Measurements from ENCODE around the gene NUTM2F. TPM values are rescaled to one million over a fixed set of nuclear protein-coding genes. Genes with fewer than 3 reads are reported as not detected.

Gene NUTM2F
- total and polyA plus RNA-seq, 12 donors, result not detected

DNA sequence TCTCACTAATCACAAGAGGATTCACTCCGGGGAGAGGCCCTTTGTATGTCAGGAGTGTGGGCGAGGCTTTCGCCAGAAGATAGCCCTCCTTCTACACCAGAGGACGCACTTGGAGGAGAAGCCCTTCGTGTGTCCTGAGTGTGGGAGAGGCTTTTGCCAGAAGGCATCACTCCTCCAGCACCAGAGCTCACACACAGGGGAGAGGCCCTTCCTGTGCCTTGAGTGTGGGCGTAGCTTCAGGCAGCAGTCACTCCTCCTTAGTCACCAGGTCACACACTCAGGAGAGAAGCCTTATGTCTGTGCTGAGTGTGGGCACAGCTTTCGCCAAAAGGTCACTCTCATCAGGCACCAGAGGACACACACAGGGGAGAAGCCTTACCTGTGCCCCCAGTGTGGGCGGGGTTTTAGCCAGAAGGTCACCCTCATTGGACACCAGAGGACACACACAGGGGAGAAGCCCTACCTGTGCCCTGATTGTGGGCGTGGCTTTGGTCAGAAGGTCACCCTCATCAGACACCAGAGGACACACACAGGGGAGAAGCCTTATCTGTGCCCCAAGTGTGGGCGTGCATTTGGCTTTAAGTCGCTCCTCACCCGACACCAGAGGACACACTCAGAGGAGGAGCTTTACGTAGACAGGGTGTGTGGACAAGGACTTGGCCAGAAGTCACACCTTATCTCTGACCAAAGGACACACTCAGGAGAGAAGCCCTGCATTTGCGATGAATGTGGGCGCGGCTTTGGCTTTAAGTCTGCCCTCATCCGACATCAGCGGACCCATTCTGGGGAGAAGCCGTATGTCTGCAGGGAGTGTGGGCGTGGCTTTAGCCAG lies 27.8 kb downstream of the NUTM2F start:
- 95 to 98% (median 96%) methylated on average over 15 to 20 of the region's 20 CpGs for WGBS, 4 donors
- Histone ChIP-seq H3K27ac (no peak overlapping the region), H3K4me3 (no peak overlapping the region), H3K9me3 (replicated peaks in 1 of 3) (no peaks in the 10 kb centered on the region), H3K27me3 (no peaks in the 10 kb centered on the region), H3K4me1 (replicated peaks in 1 of 2) (no peaks in the 10 kb centered on the region), H3K36me3 (replicated peaks in 1 of 2) (no peaks in the 10 kb centered on the region)
- intact Hi-C loops (cut with DNase I), result no loop called here
- no peak for DNase-seq
- TF ChIP-seq, protein P1, sequence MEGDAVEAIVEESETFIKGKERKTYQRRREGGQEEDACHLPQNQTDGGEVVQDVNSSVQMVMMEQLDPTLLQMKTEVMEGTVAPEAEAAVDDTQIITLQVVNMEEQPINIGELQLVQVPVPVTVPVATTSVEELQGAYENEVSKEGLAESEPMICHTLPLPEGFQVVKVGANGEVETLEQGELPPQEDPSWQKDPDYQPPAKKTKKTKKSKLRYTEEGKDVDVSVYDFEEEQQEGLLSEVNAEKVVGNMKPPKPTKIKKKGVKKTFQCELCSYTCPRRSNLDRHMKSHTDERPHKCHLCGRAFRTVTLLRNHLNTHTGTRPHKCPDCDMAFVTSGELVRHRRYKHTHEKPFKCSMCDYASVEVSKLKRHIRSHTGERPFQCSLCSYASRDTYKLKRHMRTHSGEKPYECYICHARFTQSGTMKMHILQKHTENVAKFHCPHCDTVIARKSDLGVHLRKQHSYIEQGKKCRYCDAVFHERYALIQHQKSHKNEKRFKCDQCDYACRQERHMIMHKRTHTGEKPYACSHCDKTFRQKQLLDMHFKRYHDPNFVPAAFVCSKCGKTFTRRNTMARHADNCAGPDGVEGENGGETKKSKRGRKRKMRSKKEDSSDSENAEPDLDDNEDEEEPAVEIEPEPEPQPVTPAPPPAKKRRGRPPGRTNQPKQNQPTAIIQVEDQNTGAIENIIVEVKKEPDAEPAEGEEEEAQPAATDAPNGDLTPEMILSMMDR (IDR thresholded peaks at IDR 0.05), result no peak

DNA sequence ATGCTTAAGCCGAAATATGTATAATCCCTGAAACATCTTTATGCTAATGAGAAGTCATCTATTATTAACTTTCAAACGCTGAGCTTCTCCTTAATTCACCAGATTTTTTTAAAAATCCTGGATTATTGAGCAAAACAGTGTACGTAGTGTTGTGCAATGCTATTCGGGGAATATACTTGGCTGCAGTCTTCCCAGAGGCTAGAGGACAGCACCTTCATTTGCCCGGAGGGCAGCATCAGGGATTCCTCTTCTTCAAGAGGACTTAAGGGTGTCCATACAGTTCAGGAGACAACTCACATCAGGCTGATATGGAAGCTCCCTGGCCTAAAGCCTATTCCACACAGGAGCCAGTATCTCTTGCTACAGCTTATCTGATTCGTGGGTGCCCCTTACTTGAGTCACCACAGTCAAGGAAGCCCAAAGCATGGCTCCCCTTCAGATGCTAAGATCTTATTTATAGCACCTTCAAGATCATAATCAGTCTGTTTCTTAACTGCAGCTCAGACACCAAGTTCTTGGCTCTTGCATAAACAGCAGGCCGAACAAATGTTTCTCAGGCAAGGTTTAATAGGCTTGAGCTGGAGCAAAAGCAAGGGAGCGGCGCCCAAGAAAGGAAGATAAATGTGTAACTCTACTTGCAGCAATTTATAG lies 29.4 kb downstream of the NUTM2F start:
- intact Hi-C loops (cut with DNase I), result no loop called here
- TF ChIP-seq, protein P1 (IDR thresholded peaks at IDR 0.05), result no peak
- TF ChIP-seq POLR2A (IDR thresholded peaks at IDR 0.05), result no peak
- Histone ChIP-seq H3K27me3 (no peaks in the 10 kb centered on the region), H3K4me1 (replicated peaks in 1 of 2) (no peaks in the 10 kb centered on the region), H3K27ac (no peak overlapping the region), H3K9me3 (replicated peaks in 1 of 3) (no peaks in the 10 kb centered on the region), H3K36me3 (replicated peaks in 1 of 2) (no peaks in the 10 kb centered on the region), H3K4me3 (no peak overlapping the region)
- 75 to 79% (median 77%) methylated on average over 8 to 9 of the region's 9 CpGs for WGBS, 4 donors
- DNase-seq, result no peak

DNA sequence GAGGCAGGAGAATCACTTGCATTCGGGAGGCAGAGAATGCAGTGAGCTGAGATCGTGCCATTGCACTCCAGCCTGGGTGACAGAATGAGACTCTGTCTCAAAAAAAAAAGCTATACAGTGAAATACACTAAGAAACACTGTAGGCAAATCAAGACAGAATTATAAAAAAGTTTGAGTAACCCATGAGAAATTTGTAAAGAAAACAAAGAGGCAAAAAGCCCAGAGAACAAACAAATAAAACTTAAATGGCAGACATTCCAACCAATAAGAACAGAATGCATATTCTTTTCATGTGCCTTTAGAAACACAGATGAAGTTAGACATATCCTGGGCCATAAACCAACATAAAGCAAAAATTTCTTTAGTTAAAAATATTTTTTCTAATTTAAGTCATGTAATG lies 38.8 kb downstream of the NUTM2F start:
- 85 to 98% (median 92%) methylated on average over 2 of the region's 2 CpGs for WGBS, 4 donors
- no peak for TF ChIP-seq POLR2A (IDR thresholded peaks at IDR 0.05)
- TF ChIP-seq, protein P1 (IDR thresholded peaks at IDR 0.05), result no peak
- no peaks in the 10 kb centered on the region for H3K36me3 ChIP-seq (replicated peaks in 1 of 2)
- intact Hi-C loops (cut with DNase I), result no loop called here
- H3K4me3 ChIP-seq, result no peak overlapping the region
- no peaks in the 10 kb centered on the region for H3K4me1 ChIP-seq (replicated peaks in 1 of 2)
- no peak for DNase-seq
- H3K27ac ChIP-seq, result no peak overlapping the region
- H3K27me3 ChIP-seq, result no peaks in the 10 kb centered on the region
- H3K9me3 ChIP-seq (replicated peaks in 1 of 3), result no peaks in the 10 kb centered on the region

DNA sequence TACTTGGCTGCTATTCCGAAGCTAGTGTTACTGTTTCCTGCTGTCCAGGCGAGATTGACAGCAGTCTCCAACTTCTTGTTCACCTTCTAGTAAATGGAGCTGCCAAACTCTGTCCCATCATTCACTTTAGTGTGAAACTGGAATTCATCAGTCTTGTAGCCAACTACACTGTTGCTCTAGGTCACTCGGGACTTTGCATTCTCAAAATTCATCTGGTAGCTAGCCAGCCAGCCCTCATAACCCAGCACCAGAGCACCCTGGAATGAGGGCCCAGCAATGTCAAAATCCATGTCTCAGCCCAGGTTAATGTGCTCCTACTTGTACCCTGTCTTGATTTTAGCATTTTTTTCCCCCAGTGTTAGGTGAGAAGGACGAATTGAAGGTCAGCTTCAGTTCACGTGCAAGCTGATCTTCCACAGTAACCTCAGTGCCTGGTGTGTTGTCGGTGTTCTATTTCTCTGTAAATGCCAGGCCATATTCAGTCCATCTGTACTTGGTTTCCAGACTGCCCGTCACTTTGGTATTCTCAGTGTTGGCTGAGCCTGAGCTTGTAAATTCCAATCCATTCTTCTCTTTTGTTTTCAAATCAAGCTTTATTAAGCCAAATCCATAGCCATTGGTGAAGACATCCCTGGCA lies 40.4 kb downstream of the NUTM2F start:
- no peak overlapping the region for H3K4me3 ChIP-seq
- intact Hi-C loops (cut with DNase I), result no loop called here

More for the DNA sequence above, 40.4 kb downstream of the NUTM2F start:
- H3K4me1 ChIP-seq (replicated peaks in 1 of 2), result no peaks in the 10 kb centered on the region
- no peaks in the 10 kb centered on the region for H3K27me3 ChIP-seq
- H3K27ac ChIP-seq, result peak overlapping the region in 1 of 5 donors; percentile 17
- H3K9me3 ChIP-seq (replicated peaks in 1 of 3), result no peaks in the 10 kb centered on the region
- TF ChIP-seq, protein P1 (IDR thresholded peaks at IDR 0.05), result no peak
- no peak for TF ChIP-seq POLR2A (IDR thresholded peaks at IDR 0.05)
- no peak for DNase-seq
- no peaks in the 10 kb centered on the region for H3K36me3 ChIP-seq (replicated peaks in 1 of 2)
- WGBS, 4 donors, result 64 to 76% (median 71%) methylated on average over 7 of the region's 7 CpGs

Data from adrenal gland (tissue), 12 donors.